CD4-positive, alpha-beta T cell (primary cell): ENCODE data around the gene MTM1. TPM values are rescaled to one million over a fixed set of nuclear protein-coding genes. Genes with fewer than 3 reads are reported as not detected.
A peak's percentile ranks its signal among the peaks of the same experiment; 100 is the strongest.

Experiments
- ATAC-seq: fragments of 200-7000 bp; cut with Tn5 transposase; one replicate; pipeline ENCODE4 v1.10.0; 2022; ENCODE audit warnings: mild to moderate bottlenecking; ENCODE audit not compliant: poor library complexity
- CTCF ChIA-PET: fragments of 350-600 bp; sonication (Branson Sonifier 250); formaldehyde crosslinking; loops from one replicate; lab custom pipeline; 2021; ENCODE audit warnings: antibody characterized with exemption, inconsistent platforms; lab: Charles Lee
- POLR2A ChIA-PET: fragments of 350-600 bp; sonication (Branson Sonifier 250); formaldehyde crosslinking; loops from one replicate; lab custom pipeline; 2021; ENCODE audit warnings: antibody characterized with exemption, inconsistent platforms; lab: Charles Lee
- DNase-seq, 14 experiments: peaks; one replicate each; pipeline ENCODE4 v3.0.0-alpha.2; 2013 to 2020; ENCODE audit warnings: mixed read lengths in 2 of 14
- H3K27ac ChIP-seq, 2 donors: one replicate each; pipeline versions ENCODE4 v1.5.1 to v1.7.0; 2013; ENCODE audit warnings: low read length in 2 of 2, low read depth in 1 of 2, mild to moderate bottlenecking in 1 of 2
- H3K27me3 ChIP-seq, 2 experiments: 1 replicate in 1 of 2; 2 replicates in 1 of 2; pipeline versions ENCODE4 v1.6.1 to v1.7.0; 2013; ENCODE audit warnings: low read length in 2 of 2, control low read depth in 1 of 2, mild to moderate bottlenecking in 1 of 2, moderate library complexity in 1 of 2; ENCODE audit not compliant: insufficient read depth in 2 of 2, control insufficient read depth in 1 of 2
- H3K36me3 ChIP-seq: one replicate; pipeline ENCODE4 v1.6.1; 2013; ENCODE audit warnings: low read length, control low read depth; ENCODE audit not compliant: insufficient read depth
- H3K4me1 ChIP-seq: one replicate; pipeline ENCODE4 v1.6.1; 2013; ENCODE audit warnings: low read length, control low read depth; ENCODE audit not compliant: insufficient read depth
- H3K4me3 ChIP-seq: one replicate; pipeline ENCODE4 v1.5.1; 2013; ENCODE audit warnings: mild to moderate bottlenecking, low read length, moderate library complexity
- H3K9me3 ChIP-seq, 2 experiments: 1 replicate in 1 of 2; 2 replicates in 1 of 2; pipeline versions ENCODE4 v1.6.1 to v1.7.0; 2013; ENCODE audit warnings: low read length in 2 of 2, mild to moderate bottlenecking in 2 of 2, control low read depth in 1 of 2, moderate library complexity in 1 of 2; ENCODE audit not compliant: control insufficient read depth in 1 of 2, insufficient read depth in 1 of 2
- H3K27ac Mint-ChIP-seq: one replicate; pipeline ENCODE4 v1.8.0; 2020; ENCODE audit warnings: mixed read lengths
- H3K27me3 Mint-ChIP-seq: one replicate; pipeline ENCODE4 v1.8.0; 2021; ENCODE audit warnings: mixed read lengths
- H3K36me3 Mint-ChIP-seq: one replicate; pipeline ENCODE4 v1.8.0; 2021; ENCODE audit warnings: low read depth, mixed read lengths
- H3K4me1 Mint-ChIP-seq: one replicate; pipeline ENCODE4 v1.8.0; 2021; ENCODE audit warnings: low read depth, mixed read lengths
- H3K4me3 Mint-ChIP-seq: one replicate; pipeline ENCODE4 v1.8.0; 2020; ENCODE audit warnings: mild to moderate bottlenecking, mixed read lengths
- H3K9me3 Mint-ChIP-seq: one replicate; pipeline ENCODE4 v1.8.0; 2020; ENCODE audit warnings: mixed read lengths
- CTCF ChIP-seq: fragments of 200-600 bp; IDR thresholded peaks from one replicate; pipeline ENCODE4 v1.8.0; 2022; ENCODE audit warnings: antibody characterized with exemption, mild to moderate bottlenecking
- intact Hi-C, 2 experiments: fragments of 100-400 bp; cut with DNase I in 1 of 2; cut with micrococcal nuclease in 1 of 2; formaldehyde crosslinking; loops; one replicate each; pipeline versions ENCODE4 v1.15.1 to v1.9.0; 2023 to 2025; cut with DNase I, micrococcal nuclease
- total RNA-seq, 174 experiments: library from RNA in 2 of 174; stranded (reverse) in 2 of 174; gene quantifications; one replicate each; pipeline ENCODE4 v1.2.3 and lab custom pipeline; 2021 to 2026

Gene MTM1
- total RNA-seq, 2 experiments from 2014 or later = 20.6 to 26.9 TPM

GRCh38 chrX:150693725-150694574, 125.5 kb downstream of the MTM1 start:
- Histone ChIP-seq H3K27ac (peak overlapping the region; percentile 72 to 82), H3K36me3 (no peaks in the 10 kb centered on the region), H3K4me1 (peaks cover 70% of the 10 kb centered on the region), H3K9me3 (no peaks in the 10 kb centered on the region), H3K27me3 (no peaks in the 10 kb centered on the region), H3K4me3 (peak overlapping the region; percentile 60)
- Mint-ChIP-seq H3K4me3 (peak overlapping the region; percentile 98), H3K36me3 (peaks cover 14% of the 10 kb centered on the region), H3K9me3 (no peaks in the 10 kb centered on the region), H3K27me3 (no peaks in the 10 kb centered on the region), H3K4me1 (peaks cover 62% of the 10 kb centered on the region), H3K27ac (peak overlapping the region; percentile 99)
- TF ChIP-seq CTCF = no peak
- ChIA-PET POLR2A (interaction anchor here (0.6 to 4.0 kb wide), 11 partner anchors 8 to 1154 kb away, joined by 3 to 40 read pairs (median 5); partner anchors contain the start of genes EOLA1, EOLA2 and MTM1), CTCF (interaction anchor here (1.4 to 2.2 kb wide), 4 partner anchors 9 to 22 kb away, joined by 6 to 7 read pairs (median 6); no protein-coding TSS in a partner anchor)
- peak; percentile 20 to 87 (median 58) for DNase-seq
- intact Hi-C loops = loop anchor here (5.0 to 10.0 kb wide), 3 partner anchors 119 to 1189 kb away; partner anchors contain the start of genes IDS (in 1 of the 2) and MTM1 (in 1 of the 2)
- ATAC-seq = peak; percentile 24

- peak in 3 of 14 experiments; percentile 16 to 65 (median 50) for DNase-seq
These were observed 126.5 kb downstream of the MTM1 start for GRCh38 chrX:150694738-150695410.

More at GRCh38 chrX:150694738-150695410, 126.5 kb downstream of the MTM1 start:
- H3K36me3 ChIP-seq = peaks cover under 1% of the 10 kb centered on the region
- ChIA-PET CTCF (interaction anchor here (1.4 to 1.9 kb wide), 2 partner anchors 11 to 16 kb away, joined by 6 to 7 read pairs; no protein-coding TSS in a partner anchor), POLR2A (interaction anchor here (0.8 to 4.0 kb wide), 6 partner anchors 17 to 756 kb away, joined by 5 to 40 read pairs (median 6); partner anchors contain the start of genes EOLA2 and MTM1)
- no peaks in the 10 kb centered on the region for H3K27me3 ChIP-seq
- Mint-ChIP-seq H3K4me1 (peaks cover 60% of the 10 kb centered on the region), H3K36me3 (peaks cover 14% of the 10 kb centered on the region), H3K27ac (peak overlapping the region; percentile 99), H3K27me3 (no peaks in the 10 kb centered on the region), H3K4me3 (peak overlapping the region; percentile 98), H3K9me3 (no peaks in the 10 kb centered on the region)
- intact Hi-C loops = loop anchor here (5.0 to 10.0 kb wide), 3 partner anchors 120 to 1190 kb away; partner anchors contain the start of genes IDS (in 1 of the 2) and MTM1 (in 1 of the 2)
- TF ChIP-seq CTCF = no peak
- H3K4me1 ChIP-seq = peaks cover 66% of the 10 kb centered on the region
- H3K9me3 ChIP-seq = no peaks in the 10 kb centered on the region
- peak; percentile 25 for ATAC-seq
- H3K27ac ChIP-seq = peak overlapping the region; percentile 29 to 82
- H3K4me3 ChIP-seq = peak overlapping the region; percentile 60
